SK-N-SH treated with all-trans-retinoic acid at 6 μM for 48 hours (cell line): ENCODE measurements around the gene SLC13A3.

Experiments used
- ATAC-seq: fragments of 200-7000 bp; cut with Tn5 transposase; 3 replicates; pipeline ENCODE4 v1.9.1; 2020; ENCODE audit warnings: mild to moderate bottlenecking, moderate library complexity
- ARNTL ChIP-seq: fragments of 450-650 bp; formaldehyde crosslinking; IDR thresholded peaks from 2 replicates; pipeline ENCODE4 v1.5.0; 2020; ENCODE audit warnings: low read depth, mild to moderate bottlenecking, moderate library complexity, borderline replicate concordance
- CREB5 ChIP-seq: fragments of 250-450 bp; sonication (Bioruptor Pico); IDR thresholded peaks from 2 replicates; pipeline ENCODE4 v1.5.1; 2020; ENCODE audit warnings: low read depth, mild to moderate bottlenecking, moderate library complexity
- CSDC2 ChIP-seq: fragments of 250-450 bp; sonication (Bioruptor Pico); IDR thresholded peaks from 2 replicates; pipeline ENCODE4 v1.5.0; 2020; ENCODE audit warnings: mild to moderate bottlenecking, moderate library complexity
- ISL1 ChIP-seq: fragments of 250-450 bp; sonication (Bioruptor Pico); IDR thresholded peaks from 2 replicates; pipeline ENCODE4 v2.1.2; 2022; ENCODE audit warnings: mild to moderate bottlenecking, moderate library complexity
- OSR1 ChIP-seq: fragments of 250-450 bp; sonication (Bioruptor Pico); IDR thresholded peaks from 2 replicates; pipeline ENCODE4 v1.8.0; 2022; ENCODE audit warnings: moderate library complexity, mild to moderate bottlenecking, inconsistent platforms
- POU6F1 ChIP-seq: fragments of 250-450 bp; sonication (Bioruptor Pico); IDR thresholded peaks from 2 replicates; pipeline ENCODE4 v1.8.0; 2021; ENCODE audit warnings: low read depth, mild to moderate bottlenecking, moderate library complexity, borderline replicate concordance
- PPARA ChIP-seq: fragments of 250-450 bp; sonication (Bioruptor Pico); IDR thresholded peaks from 2 replicates; pipeline ENCODE4 v1.5.0; 2020; ENCODE audit warnings: mild to moderate bottlenecking, borderline replicate concordance
- RARB ChIP-seq: fragments of 250-450 bp; sonication (Bioruptor Pico); IDR thresholded peaks from 2 replicates; pipeline ENCODE4 v1.8.0; 2021; ENCODE audit warnings: mild to moderate bottlenecking, moderate library complexity
- TCF4 ChIP-seq: fragments of 250-450 bp; sonication (Bioruptor Pico); IDR thresholded peaks from 2 replicates; pipeline ENCODE4 v1.8.0; 2021; ENCODE audit warnings: mild to moderate bottlenecking, moderate library complexity, borderline replicate concordance
- TOX ChIP-seq: fragments of 250-450 bp; sonication (Bioruptor Pico); IDR thresholded peaks from 2 replicates; pipeline ENCODE4 v1.8.0; 2021; ENCODE audit warnings: mild to moderate bottlenecking, moderate library complexity, borderline replicate concordance
- ZC3H10 ChIP-seq: fragments of 250-450 bp; sonication (Bioruptor Pico); IDR thresholded peaks from 2 replicates; pipeline ENCODE4 v1.5.1; 2021; ENCODE audit warnings: mild to moderate bottlenecking, moderate library complexity
- ZFP3 ChIP-seq: fragments of 250-450 bp; sonication (Bioruptor Pico); IDR thresholded peaks from 2 replicates; pipeline ENCODE4 v1.5.0; 2020; ENCODE audit warnings: mild to moderate bottlenecking, moderate library complexity
- ZFP30 ChIP-seq: fragments of 450-650 bp; formaldehyde crosslinking; IDR thresholded peaks from 2 replicates; pipeline ENCODE4 v1.5.0; 2022; ENCODE audit warnings: mild to moderate bottlenecking, moderate library complexity
- ZNF565 ChIP-seq: fragments of 450-650 bp; formaldehyde crosslinking; conservative IDR thresholded peaks from 2 replicates; pipeline ENCODE4 v1.5.0; 2020; ENCODE audit warnings: low read depth, mild to moderate bottlenecking, moderate library complexity
- ZNF70 ChIP-seq: fragments of 450-650 bp; formaldehyde crosslinking; IDR thresholded peaks from 2 replicates; pipeline ENCODE4 v1.5.0; 2020; ENCODE audit warnings: mild to moderate bottlenecking, moderate library complexity
- ZNF8 ChIP-seq: fragments of 450-650 bp; formaldehyde crosslinking; IDR thresholded peaks from 2 replicates; pipeline ENCODE4 v1.5.0; 2020; ENCODE audit warnings: mild to moderate bottlenecking, moderate library complexity
- TF ChIP-seq, protein P1 (sequence below): fragments of 250-450 bp; sonication (Bioruptor Pico); IDR thresholded peaks from 2 replicates; pipeline ENCODE4 v1.8.0; 2020; ENCODE audit warnings: mild to moderate bottlenecking, moderate library complexity, borderline replicate concordance
- TF ChIP-seq, protein P2 (sequence below): fragments of 250-450 bp; sonication (Bioruptor Pico); IDR thresholded peaks from 2 replicates; pipeline ENCODE4 v1.5.0; 2020; ENCODE audit warnings: mild to moderate bottlenecking, moderate library complexity

SLC13A3 gene

DNA sequence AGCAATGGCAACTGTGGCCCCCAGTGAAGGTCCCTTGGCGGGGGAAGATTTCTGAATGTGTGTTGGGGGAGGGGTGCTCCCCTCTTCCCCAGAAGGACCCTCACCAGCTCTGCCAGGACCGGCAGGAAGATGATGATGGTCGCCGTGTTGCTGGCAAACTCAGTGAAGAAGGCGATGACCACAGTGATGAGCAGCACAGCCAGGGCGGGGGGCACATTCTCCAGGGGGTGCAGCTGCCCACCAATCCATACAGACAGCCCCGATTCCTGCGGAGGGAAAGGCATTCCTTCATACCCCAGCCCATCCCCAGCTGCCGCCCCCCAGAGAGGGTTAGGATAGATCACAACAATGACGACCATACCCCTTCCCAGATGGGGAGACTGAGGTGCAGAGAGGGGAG, 85.1 kb downstream of the SLC13A3 start (continued):
- TF ChIP-seq TOX (CRISPR knock-in tag) (no peak), TCF4 (CRISPR knock-in tag) (no peak), ISL1 (CRISPR knock-in tag) (no peak)
- TF ChIP-seq, protein P1, sequence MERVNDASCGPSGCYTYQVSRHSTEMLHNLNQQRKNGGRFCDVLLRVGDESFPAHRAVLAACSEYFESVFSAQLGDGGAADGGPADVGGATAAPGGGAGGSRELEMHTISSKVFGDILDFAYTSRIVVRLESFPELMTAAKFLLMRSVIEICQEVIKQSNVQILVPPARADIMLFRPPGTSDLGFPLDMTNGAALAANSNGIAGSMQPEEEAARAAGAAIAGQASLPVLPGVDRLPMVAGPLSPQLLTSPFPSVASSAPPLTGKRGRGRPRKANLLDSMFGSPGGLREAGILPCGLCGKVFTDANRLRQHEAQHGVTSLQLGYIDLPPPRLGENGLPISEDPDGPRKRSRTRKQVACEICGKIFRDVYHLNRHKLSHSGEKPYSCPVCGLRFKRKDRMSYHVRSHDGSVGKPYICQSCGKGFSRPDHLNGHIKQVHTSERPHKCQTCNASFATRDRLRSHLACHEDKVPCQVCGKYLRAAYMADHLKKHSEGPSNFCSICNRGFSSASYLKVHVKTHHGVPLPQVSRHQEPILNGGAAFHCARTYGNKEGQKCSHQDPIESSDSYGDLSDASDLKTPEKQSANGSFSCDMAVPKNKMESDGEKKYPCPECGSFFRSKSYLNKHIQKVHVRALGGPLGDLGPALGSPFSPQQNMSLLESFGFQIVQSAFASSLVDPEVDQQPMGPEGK (CRISPR knock-in tag): no peak
- TF ChIP-seq, all 23 proteins: peak for 0

DNA sequence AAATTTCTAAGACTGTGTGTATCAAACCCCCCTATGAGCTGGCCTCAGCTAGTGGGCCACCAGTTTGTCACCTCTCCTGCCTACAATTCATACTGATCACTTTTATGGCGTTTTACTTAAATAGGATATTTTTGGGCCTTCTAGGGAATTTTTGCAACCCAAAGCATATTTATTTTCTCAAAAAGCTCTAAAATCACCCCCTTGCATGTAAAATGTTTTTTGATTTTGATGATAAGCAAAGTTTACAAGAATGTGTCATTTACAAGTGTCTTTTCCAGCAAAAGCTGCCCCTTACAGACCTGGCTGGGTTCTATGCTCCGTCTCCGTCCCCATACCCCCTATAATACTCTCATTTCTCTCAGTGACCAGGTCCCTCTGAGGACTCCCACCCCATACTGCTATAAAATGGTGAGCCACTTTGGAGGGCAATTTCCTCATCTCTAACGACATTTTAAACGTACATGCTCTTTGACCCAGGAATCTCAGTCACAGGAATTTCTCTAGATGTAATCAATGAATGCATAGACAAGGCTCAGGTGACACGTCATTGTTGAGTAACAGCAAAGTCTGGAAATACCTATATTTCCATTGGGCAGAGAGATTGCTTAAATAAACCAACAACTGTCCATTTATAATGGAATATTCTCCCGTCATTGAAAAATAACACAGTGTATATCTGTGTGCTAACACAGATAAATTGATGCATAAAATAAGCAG, 86.9 kb downstream of the SLC13A3 start:
- ATAC-seq: no peak
- TF ChIP-seq CREB5 (CRISPR knock-in tag): no peak
- TF ChIP-seq, protein P2, sequence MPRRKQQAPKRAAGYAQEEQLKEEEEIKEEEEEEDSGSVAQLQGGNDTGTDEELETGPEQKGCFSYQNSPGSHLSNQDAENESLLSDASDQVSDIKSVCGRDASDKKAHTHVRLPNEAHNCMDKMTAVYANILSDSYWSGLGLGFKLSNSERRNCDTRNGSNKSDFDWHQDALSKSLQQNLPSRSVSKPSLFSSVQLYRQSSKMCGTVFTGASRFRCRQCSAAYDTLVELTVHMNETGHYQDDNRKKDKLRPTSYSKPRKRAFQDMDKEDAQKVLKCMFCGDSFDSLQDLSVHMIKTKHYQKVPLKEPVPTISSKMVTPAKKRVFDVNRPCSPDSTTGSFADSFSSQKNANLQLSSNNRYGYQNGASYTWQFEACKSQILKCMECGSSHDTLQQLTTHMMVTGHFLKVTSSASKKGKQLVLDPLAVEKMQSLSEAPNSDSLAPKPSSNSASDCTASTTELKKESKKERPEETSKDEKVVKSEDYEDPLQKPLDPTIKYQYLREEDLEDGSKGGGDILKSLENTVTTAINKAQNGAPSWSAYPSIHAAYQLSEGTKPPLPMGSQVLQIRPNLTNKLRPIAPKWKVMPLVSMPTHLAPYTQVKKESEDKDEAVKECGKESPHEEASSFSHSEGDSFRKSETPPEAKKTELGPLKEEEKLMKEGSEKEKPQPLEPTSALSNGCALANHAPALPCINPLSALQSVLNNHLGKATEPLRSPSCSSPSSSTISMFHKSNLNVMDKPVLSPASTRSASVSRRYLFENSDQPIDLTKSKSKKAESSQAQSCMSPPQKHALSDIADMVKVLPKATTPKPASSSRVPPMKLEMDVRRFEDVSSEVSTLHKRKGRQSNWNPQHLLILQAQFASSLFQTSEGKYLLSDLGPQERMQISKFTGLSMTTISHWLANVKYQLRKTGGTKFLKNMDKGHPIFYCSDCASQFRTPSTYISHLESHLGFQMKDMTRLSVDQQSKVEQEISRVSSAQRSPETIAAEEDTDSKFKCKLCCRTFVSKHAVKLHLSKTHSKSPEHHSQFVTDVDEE (CRISPR knock-in tag): no peak
- no peak for TF ChIP-seq ZC3H10
- TF ChIP-seq OSR1 (CRISPR knock-in tag): no peak
- no peak for TF ChIP-seq ARNTL
- TF ChIP-seq PPARA (CRISPR knock-in tag): no peak
- TF ChIP-seq CSDC2 (CRISPR knock-in tag): no peak
- TF ChIP-seq ZNF565 (CRISPR knock-in tag): no peak
- TF ChIP-seq ZNF8 (CRISPR knock-in tag): no peak

- ATAC-seq: no peak
- TF ChIP-seq RARB (no peak), ZNF70 (CRISPR knock-in tag) (no peak), ZC3H10 (no peak), ZFP3 (CRISPR knock-in tag) (no peak), ZFP30 (CRISPR knock-in tag) (no peak), POU6F1 (CRISPR knock-in tag) (no peak), ZNF8 (CRISPR knock-in tag) (no peak), OSR1 (CRISPR knock-in tag) (no peak), TOX (CRISPR knock-in tag) (no peak)
- TF ChIP-seq, protein P2 (CRISPR knock-in tag): no peak
- TF ChIP-seq, protein P1 (CRISPR knock-in tag): no peak
Measured at GRCh38 chr20:46563860-46564221, 87.4 kb downstream of the SLC13A3 start.
